Cerebellar nuclear complex (tissue), 1 donor: ENCODE measurements around the gene P3H4.
A peak's percentile ranks its signal among the peaks of the same experiment; 100 is the strongest.
"Not testable (repeated sequence)": the region's sequence is repeated elsewhere in the genome, so short reads cannot be mapped to it uniquely, and the experiment has no call there.

ENCODE experiments used
- DNase-seq, 2 experiments: peaks; one replicate each; lab custom pipeline; 2025; lab: John Stamatoyannopoulos, UW

The P3H4 gene

DNA sequence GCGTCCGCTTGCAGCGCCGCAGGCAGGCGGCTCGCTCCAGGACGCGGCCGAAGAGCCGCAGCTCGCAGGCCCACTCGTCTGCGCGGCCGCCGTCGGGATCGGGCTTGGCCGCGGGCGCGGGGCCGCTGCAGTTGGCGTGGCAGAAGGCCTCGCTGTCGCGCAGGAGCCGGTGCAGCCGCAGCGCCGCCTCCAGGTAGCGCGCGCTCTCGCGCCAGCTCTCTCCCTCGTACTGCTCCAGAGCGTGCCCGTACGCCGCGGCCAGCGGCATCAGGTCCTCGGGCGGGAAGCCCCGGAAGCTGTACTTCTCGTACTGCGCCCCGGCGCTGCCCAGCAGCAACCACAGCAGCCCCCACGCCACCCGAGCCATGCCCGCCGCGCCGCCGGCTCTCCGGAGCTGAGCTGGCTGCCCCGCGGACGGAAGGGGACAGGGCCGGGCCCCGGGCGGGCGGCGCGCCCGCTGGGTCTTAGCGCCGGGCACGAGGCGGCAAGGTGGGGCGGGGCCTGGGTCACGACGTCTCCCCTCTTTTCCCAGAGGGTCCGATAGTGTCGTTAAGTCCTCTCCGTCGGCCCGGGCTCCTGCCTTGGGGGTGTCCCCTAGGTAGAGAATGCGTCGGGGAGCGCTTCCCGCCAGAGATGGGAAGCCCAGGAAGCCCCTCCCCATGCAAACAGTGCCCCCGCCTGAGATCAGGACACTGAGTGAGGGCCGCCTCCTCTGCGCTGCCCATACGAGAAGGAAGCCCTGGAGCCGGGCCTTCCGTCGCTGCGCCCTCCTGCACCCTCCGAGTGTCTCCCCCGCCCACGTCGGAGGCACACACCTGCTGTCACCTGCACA lies at the start of gene P3H4:
TSS of gene P3H4 (minus strand) at position 401 of the 832 bp plus-strand sequence. CDS start at position 367, 34 bp downstream.
- DNase-seq, result peak in 1 of 2 experiments; percentile 63

DNA sequence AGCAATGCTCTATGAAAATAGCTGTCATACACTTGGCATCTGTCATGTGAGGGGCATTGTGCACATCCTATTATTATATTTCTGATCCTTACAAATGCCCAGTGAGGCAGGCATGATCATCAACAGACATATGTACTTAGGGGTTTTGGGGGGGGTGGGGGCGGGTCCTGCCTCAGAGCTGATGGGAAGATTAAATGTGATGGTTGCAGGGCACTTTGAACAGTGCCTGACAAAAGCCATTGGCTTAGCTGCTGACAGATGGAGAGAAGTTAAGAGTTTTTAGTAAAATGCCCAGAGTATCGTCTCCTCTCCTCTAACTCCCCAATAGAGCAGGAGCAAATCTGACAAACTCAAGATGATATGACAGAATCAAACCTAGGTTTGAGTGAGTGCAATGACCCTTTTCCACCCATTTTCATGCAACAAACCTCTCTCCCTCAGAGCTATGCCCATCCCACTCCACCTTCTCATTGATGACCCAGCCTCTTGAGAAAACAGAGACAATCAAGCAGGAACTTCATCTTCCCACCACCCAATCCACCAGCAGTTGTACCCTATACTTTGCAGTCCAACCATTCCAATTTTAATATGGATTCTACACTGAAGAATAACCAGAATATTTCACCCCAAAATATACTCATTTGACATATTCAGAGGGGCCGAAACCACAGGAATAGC lies 48.6 kb upstream of the P3H4 start:
- no peak for DNase-seq

DNA sequence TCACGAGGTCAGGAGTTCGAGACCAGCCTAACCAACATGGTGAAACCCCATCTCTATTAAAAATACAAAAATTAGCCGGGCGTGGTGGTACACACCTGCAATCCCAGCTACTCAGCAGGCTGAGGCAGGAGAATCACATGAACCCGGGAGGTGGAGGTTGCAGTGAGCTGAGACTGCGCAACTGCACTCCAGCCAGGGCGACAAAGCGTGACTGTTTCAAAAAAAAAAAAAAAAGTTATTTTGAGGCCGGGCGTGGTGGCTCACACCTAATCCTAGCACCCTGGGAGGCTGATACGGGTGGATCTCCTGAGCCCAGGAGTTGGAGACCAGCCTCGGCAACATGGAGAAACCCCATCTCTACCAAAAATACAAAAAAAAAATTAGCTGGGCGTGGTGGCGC lies 39.6 kb upstream of the P3H4 start:
- not testable (repeated sequence) for DNase-seq

GRCh38 chr17:41849251-41849990 lies 37.7 kb upstream of the P3H4 start:
- DNase-seq, result no peak

DNA sequence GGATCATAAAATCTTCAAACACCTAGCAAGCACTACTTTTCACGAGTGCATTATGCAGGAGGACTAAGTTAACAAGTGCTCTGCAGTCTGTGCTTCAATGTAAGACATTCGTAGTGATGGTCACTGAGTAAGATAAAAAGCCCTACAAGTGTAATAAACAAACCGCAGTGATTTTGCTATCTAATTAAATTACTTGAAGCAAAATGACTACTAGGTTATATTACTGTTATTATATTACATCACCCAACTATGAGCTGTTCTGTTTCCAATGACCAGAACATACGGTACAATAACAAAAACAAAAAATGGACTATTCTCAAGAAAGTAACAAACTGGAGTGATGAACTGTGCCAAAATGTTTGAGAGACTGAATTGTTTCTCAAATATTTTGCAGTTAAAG lies 37.0 kb upstream of the P3H4 start:
- no peak for DNase-seq

DNA sequence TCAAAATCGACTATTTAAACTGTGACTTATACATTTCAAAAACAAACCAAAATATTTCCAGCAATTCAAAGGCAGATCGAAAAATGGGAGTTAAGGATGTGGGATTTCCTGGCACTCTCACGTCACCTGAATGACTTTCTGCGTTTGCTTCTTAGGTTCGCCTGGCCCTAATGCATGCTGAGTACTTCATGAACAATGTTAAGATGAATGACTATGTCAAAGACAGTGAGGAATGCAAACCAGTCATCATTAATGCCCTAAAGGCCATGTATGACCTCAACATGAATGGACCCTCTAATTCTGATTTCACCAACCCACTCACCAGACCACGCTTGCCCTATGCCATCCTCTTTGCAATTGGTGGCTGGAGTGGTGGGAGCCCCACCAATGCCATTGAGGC lies 33.2 kb upstream of the P3H4 start:
- no peak for DNase-seq

- DNase-seq, result not testable (repeated sequence)
These were observed 29.0 kb upstream of the P3H4 start for GRCh38 chr17:41840781-41841180.

- not testable (repeated sequence) for DNase-seq
These were observed 27.7 kb upstream of the P3H4 start for GRCh38 chr17:41839448-41839847.

DNA sequence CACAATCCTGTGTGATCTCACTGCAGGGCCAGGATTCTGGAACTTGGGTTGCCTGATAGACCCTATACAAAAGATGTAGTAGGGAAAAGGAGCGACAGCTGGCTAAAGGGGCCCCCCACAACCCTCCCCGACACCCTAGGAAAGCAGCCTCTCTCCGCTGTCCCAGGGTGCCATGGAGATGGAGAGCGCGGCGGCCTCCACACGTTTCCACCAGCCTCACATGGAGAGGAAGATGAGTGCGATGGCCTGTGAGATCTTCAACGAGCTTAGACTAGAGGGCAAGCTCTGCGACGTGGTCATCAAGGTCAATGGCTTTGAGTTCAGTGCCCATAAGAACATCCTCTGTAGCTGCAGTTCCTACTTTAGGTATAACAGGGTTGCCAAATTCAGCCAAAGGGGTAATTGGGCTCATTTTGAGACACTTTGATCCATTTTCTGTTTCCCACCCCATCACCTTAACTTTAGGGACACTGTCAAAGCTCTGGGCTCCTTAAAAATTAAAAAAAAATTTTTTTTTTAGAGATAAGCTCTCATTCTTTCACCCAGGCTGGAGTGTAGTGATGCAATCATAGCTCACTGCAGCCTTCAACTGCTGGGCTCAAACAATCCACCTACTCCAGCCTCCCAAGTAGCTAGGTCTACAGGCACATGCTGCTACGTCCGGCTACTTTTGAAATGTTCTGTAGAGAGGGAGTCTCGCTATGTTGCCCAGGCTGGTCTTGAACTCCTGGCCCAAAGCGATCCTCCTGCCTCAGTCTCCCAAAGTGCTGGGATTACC lies 26.2 kb upstream of the P3H4 start, which contains the start of gene KLHL10:
TSS of gene KLHL10 (plus strand) at position 65 of the 778 bp plus-strand sequence. CDS start at position 173, 108 bp downstream.
- DNase-seq, result no peak

DNA sequence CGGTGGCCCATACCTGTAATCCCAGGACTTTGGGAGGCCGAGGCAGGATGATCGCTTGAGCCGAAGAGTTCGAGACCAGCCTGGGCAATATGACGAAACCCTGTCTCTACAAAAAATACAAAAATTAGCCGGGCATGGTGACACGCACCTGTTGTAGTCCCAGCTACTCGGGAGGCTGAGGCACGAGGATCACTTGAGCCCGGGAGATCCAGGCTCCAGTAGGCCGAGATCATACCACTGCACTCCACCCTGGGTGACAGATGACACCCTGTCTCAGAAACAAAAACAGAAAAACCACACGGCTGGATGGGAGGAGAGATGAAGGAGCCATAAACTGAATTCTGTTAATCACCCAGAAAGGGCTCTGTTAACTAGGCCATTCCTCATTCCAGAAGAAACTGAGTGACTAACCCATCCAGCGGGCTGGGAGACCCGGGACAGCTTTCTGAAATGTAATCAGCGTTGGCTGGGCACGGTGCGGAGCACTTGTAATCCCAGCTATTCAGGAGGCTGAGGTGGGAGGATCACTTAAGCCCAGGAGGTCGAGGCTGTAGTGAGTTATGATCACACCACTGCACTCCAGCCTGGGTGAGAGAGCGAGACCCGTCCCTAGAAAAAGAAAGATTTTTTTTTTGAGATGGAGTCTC lies 24.9 kb upstream of the P3H4 start:
- DNase-seq, result no peak

GRCh38 chr17:41835800-41836549 lies 24.2 kb upstream of the P3H4 start, which contains the start of gene NT5C3B:
TSS of gene NT5C3B (minus strand) at chr17:41836232. CDS start at chr17:41836193, 39 bp downstream.
- no peak for DNase-seq

DNA sequence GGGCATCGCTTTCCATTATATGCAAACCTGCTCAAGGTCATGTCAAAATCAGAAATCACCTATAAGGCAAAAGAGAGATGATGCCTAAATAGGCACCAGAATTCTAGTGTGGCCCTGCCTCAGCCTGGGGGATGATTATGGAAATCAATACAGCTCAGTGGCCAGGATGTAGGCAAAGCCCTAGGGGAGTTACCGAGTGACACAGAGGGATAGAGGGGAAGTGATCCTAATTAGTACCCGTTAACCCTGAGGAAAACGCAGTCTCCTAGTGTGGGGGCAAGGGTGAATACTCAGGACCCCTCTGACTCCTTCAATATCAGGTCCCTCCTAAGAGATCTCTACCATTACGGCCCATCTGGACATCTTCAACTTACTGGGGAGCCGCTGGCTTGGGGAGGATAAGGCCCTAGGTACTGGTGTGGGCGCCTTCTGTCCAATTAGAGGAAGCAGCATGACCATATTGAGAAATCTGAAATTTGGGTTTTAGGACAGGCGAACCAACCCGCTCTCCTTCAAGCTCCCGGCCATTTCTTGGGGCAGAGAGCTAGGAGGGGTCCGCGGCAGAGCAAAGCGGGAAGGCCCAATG lies 23.6 kb upstream of the P3H4 start:
- no peak for DNase-seq

- not testable (repeated sequence) for DNase-seq
These were observed 18.2 kb upstream of the P3H4 start for GRCh38 chr17:41829961-41830360.

DNA sequence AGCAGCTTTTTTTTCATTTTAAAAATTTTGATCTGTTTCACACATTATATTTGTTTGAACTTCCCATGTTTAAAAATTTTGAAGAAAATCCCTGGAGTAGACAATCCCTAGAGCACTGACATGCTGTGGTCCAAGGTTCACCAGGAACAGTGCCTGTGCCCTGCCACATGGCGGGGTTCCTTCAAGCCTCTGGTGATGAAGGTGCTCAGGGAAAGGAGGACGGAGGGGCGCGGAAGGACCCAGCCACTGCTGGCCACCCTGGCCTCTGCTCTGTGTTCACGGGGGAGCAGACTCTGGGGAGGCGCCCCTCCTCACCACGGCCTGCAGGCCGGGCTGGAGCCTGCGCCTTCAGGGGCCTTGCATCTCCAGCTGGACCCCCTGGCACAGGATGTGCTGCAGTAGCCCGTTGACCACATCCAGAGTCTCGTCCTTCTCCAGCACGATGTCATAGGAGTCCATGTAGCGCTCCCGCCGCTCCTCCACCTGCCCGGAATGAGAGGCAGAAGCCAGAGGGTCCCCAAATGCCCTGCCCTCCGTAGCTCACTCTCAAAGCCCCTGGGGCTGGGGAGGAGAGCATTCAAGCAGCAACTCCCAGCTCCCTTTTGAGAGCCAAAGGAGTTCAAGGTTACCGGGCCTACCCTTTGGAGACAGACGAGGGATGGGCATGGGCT lies 13.6 kb upstream of the P3H4 start:
- DNase-seq, result no peak

- DNase-seq, result no peak
These were observed 12.3 kb upstream of the P3H4 start for GRCh38 chr17:41824086-41824485.

DNA sequence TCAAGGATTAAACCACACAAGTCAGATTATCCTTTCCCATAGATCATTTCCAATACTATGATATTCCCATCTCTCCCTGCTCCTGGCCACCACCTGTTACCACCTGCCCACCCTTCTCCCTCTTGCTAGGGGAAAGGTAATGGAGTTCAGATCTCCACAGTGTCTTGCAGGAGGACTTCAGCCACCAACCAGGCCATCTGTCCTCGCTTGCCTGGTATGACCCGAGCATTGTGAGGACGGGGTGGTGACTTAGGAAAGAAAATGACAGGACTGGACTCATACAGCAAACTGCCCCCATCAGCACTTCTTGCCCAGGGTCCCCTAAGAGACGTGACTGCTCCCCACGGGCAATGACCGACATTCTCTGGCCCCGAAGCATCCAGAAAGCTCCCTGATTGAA lies 11.8 kb upstream of the P3H4 start:
- DNase-seq, result no peak

DNA sequence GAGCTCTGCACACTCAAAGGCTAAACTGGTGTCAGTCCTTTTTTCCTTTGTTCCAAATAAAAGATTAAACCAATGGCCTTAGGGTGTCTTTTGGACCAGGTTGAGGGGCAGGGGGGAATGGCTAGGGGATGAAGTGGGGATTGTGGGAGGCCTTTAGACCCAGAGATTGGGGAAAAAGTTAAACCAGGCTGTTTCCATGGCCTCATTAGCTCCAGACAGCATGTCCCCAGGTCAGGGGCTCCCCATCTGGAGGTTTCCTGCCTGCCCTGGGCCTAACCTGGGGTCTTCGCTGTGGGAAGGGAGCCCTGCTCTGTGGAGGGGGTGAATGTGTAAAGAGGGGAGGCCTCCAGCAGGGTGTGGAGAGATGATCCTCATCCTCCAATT lies 11.4 kb upstream of the P3H4 start:
- DNase-seq, result no peak

DNA sequence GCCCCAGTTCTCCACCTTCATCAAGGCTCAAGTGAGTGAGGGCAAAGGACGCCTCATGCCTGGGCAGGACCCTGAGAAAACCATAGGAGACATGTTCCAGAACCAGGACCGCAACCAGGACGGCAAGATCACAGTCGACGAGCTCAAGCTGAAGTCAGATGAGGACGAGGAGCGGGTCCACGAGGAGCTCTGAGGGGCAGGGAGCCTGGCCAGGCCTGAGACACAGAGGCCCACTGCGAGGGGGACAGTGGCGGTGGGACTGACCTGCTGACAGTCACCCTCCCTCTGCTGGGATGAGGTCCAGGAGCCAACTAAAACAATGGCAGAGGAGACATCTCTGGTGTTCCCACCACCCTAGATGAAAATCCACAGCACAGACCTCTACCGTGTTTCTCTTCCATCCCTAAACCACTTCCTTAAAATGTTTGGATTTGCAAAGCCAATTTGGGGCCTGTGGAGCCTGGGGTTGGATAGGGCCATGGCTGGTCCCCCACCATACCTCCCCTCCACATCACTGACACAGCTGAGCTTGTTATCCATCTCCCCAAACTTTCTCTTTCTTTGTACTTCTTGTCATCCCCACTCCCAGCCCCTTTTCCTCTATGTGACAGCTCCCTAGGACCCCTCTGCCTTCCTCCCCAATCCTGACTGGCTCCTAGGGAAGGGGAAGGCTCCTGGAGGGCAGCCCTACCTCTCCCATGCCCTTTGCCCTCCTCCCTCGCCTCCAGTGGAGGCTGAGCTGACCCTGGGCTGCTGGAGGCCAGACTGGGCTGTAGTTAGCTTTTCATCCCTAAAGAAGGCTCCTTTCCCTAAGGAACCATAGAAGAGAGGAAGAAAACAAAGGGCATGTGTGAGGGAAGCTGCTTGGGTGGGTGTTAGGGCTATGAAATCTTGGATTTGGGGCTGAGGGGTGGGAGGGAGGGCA lies 10.7 kb upstream of the P3H4 start:
- no peak for DNase-seq
